PFSK-1 (cell line): ENCODE measurements around the gene OR1J2. TPM values are rescaled to one million over a fixed set of nuclear protein-coding genes. Genes with fewer than 3 reads are reported as not detected.

Experiments used
- FOXP2 ChIP-seq: optimal IDR thresholded peaks from 2 replicates; pipeline ENCODE3; 2011; ENCODE audit warnings: borderline replicate concordance, control low read depth, inconsistent platforms; ENCODE audit not compliant: insufficient read depth; ENCODE audit errors: extremely low read length, extremely low read depth
- POLR2AphosphoS5 ChIP-seq: IDR thresholded peaks from 2 replicates; pipeline ENCODE4 v1.6.1; 2012; ENCODE audit warnings: low read depth, mild to moderate bottlenecking, control low read depth, low read length, moderate library complexity
- SIN3A ChIP-seq: IDR thresholded peaks from 2 replicates; pipeline ENCODE4 v1.6.1; 2012; ENCODE audit warnings: mild to moderate bottlenecking, low read length, moderate library complexity, borderline replicate concordance; ENCODE audit not compliant: insufficient read depth
- TAF1 ChIP-seq: IDR thresholded peaks from 2 replicates; pipeline ENCODE4 v1.6.1; 2012; ENCODE audit warnings: low read length, control low read depth, borderline replicate concordance; ENCODE audit not compliant: insufficient read depth
- polyA plus RNA-seq: library from polyadenylated mRNA; unstranded; fragments of >200 nt; gene quantifications from one replicate; pipeline ENCODE4 v1.2.1, GENCODE V29; 2012; ENCODE audit warnings: low read depth, missing spikeins; ENCODE audit not compliant: insufficient read length
- TF ChIP-seq, protein P1 (sequence below), 2 experiments: IDR thresholded peaks; 2 replicates each; pipeline versions ENCODE4 v1.6.1 to v1.8.0; 2011 to 2012; ENCODE audit warnings: low read depth in 2 of 2, low read length in 2 of 2, control low read depth in 1 of 2, inconsistent platforms in 1 of 2, mild to moderate bottlenecking in 1 of 2, moderate library complexity in 1 of 2; ENCODE audit not compliant: insufficient read depth in 1 of 2

The OR1J2 gene, protein sequence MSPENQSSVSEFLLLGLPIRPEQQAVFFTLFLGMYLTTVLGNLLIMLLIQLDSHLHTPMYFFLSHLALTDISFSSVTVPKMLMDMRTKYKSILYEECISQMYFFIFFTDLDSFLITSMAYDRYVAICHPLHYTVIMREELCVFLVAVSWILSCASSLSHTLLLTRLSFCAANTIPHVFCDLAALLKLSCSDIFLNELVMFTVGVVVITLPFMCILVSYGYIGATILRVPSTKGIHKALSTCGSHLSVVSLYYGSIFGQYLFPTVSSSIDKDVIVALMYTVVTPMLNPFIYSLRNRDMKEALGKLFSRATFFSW
- not detected for polyA plus RNA-seq

DNA sequence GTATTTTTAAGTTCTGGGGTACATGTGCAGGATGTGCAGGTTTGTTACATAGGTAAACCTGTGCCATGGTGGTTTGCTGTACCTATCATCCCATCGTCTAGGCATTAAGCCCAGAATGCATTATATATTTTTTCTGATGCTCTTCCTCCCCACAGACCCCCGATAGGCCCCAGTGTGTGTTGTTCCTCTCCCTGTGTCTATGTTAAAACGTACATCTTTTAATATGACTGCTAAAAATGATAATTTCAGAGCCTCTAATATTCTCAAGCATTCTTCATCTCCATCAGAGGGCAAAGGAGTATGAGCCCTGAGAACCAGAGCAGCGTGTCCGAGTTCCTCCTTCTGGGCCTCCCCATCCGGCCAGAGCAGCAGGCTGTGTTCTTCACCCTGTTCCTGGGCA, at the start of gene OR1J2:
OR1J2 (plus strand) TSS at position 301 of the 400 bp plus-strand sequence; CDS start at position 301, 0 bp downstream.
- TF ChIP-seq POLR2AphosphoS5 = no peak
- no peak for TF ChIP-seq SIN3A
- TF ChIP-seq, protein P1, sequence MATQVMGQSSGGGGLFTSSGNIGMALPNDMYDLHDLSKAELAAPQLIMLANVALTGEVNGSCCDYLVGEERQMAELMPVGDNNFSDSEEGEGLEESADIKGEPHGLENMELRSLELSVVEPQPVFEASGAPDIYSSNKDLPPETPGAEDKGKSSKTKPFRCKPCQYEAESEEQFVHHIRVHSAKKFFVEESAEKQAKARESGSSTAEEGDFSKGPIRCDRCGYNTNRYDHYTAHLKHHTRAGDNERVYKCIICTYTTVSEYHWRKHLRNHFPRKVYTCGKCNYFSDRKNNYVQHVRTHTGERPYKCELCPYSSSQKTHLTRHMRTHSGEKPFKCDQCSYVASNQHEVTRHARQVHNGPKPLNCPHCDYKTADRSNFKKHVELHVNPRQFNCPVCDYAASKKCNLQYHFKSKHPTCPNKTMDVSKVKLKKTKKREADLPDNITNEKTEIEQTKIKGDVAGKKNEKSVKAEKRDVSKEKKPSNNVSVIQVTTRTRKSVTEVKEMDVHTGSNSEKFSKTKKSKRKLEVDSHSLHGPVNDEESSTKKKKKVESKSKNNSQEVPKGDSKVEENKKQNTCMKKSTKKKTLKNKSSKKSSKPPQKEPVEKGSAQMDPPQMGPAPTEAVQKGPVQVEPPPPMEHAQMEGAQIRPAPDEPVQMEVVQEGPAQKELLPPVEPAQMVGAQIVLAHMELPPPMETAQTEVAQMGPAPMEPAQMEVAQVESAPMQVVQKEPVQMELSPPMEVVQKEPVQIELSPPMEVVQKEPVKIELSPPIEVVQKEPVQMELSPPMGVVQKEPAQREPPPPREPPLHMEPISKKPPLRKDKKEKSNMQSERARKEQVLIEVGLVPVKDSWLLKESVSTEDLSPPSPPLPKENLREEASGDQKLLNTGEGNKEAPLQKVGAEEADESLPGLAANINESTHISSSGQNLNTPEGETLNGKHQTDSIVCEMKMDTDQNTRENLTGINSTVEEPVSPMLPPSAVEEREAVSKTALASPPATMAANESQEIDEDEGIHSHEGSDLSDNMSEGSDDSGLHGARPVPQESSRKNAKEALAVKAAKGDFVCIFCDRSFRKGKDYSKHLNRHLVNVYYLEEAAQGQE (IDR thresholded peaks at IDR 0.05; ENCODE audit: insufficient read depth in 1 of 2, low read depth in 2 of 2, low read length in 2 of 2) = no peak
- TF ChIP-seq TAF1 = no peak
- TF ChIP-seq FOXP2 = no peak

DNA sequence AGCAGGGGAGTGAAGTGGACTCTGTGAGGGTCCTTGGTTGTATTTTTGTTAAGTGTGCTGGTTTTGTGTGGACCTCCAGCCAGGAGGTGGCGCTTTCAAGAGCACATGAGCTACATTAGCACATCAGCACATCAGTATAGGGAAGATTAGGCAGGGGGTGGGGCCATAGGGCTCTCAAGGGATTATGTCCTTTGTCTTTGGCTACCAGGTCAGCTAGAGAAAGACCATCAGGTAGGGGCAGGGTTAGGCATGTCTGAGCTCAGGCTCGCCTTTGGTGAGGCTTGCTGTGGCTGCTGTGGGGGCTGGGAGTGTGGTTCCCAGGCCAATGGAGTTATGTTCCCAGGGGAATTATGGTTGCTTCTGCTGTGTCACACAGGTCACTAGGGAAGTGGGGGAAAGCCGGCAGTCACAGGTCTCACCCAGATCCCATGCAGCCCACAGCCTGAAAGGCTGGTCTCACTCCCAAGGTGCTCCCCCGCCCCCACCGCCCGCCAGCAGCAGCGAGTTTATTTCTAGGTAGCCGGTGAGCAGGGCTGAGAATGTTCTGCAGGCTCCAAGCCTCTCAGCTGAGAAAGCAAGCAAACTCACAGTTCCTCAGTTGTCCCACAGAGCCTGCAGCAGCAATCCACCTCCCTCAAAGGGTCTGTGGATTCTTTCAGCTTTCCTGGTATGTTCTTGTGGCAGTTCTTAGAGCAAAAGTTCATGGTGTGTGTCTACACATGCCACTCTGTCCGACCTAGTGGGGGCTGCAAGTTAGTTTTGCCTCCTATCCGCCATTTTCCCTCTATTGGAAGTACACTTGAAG, 46.6 kb upstream of the OR1J2 start:
- TF ChIP-seq SIN3A (no peak), TAF1 (no peak), POLR2AphosphoS5 (no peak), FOXP2 (no peak)
- TF ChIP-seq, protein P1 (IDR thresholded peaks at IDR 0.05; ENCODE audit: insufficient read depth in 1 of 2, low read depth in 2 of 2, low read length in 2 of 2) = no peak

DNA sequence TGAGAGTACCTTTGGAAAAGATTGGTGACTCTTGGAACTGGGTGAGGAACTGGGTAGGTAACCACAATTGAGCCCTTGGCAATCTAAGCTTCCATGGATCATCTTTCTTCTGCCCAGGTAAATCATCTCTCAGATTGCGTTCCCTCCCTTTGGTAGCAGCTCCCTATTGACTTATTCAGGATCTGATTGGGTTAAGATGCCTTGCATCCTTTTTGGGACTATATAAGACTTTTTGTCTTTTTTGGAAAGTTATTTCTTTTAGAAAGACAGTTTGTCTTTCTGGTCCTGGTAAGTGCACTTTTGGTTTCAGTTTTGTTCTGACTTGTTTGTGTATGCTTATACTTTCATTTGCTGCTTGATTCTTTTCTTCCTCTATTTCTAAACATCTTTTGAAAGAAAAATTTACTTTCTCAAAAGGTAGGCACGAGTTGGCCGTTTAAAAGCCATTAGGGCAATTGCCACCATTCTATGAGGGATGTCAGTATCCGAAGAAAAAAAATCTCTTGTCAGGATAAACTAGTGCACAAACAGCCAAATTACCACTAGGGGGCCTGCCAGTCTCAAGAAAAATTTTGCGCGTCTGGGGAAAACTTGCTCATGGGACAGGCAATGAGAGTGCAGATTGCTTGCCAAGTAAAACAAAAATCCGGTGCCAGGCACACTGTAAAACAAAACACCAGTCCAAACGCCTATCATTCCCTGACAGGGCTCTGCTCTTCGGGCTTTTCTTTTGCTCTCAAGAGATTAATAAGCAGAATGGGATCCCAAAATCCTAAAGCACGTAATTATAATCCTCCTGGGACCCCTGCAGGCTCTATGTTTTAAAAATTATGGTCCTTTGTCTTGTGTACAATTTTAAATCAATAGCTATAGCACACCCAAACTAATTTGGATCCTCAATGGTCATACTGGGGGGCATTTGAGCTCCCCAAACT, 45.7 kb upstream of the OR1J2 start:
- TF ChIP-seq, protein P1 (IDR thresholded peaks at IDR 0.05; ENCODE audit: insufficient read depth in 1 of 2, low read depth in 2 of 2, low read length in 2 of 2) = 0 out of 4 replicates have a peak, but pooled peaks of 1 of the 2 experiments have one; percentile 10
- no peak for TF ChIP-seq POLR2AphosphoS5

DNA sequence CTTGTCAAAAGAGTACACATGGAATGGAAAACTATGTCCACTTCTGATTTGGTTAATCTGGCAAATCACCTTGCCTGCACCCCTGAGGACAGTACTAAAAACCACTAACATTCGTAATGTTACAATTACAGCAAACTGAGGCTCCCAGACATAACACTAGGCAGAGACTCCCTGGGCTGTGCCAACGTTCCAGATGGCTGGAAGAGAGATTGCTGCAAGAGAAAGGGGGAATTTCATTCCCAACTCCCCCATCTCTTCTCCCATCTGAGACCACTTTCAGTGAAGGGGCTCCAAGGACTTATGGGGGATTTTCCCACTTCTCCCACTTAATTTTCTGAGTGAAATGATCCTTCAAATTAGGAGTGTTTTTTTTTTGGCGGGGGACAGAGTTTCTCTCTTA, 44.1 kb upstream of the OR1J2 start:
- no peak for TF ChIP-seq TAF1
- no peak for TF ChIP-seq FOXP2
- TF ChIP-seq, protein P1 (IDR thresholded peaks at IDR 0.05; ENCODE audit: insufficient read depth in 1 of 2, low read depth in 2 of 2, low read length in 2 of 2) = no peak
- TF ChIP-seq POLR2AphosphoS5 = no peak
- no peak for TF ChIP-seq SIN3A
